ENCODE results near the gene TSPO. TPM values are rescaled to one million over a fixed set of nuclear protein-coding genes. Genes with fewer than 3 reads are reported as not detected.
"Not testable (repeated sequence)": the region's sequence is repeated elsewhere in the genome, so short reads cannot be mapped to it uniquely, and the experiment has no call there.

The TSPO gene
- total and polyA plus RNA-seq, 7 donors: 35.8 to 148 (median 69.9) TPM

DNA sequence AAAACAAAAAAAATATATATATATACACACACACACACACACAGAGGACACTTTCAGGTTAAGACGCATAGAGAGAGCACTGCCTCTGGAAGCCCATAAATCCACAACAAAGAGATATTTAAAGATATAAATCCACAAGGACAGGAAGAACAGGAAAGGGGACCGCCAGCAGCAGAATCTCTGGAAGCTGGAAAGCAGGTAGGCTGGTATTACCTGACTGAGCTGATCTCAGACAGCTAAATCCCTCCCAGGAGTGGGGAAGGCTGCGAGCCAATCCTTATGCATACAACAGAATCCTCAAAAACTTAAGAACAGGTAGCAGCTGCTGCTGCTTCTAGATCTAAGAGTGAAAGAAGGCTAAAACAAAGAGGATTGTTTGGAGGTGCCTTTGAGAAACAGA is 6.4 kb upstream of the TSPO start:
- Histone ChIP-seq H3K36me3 (ENCODE audit: insufficient read depth in 1 of 2, low read depth in 1 of 2) (peaks cover 0 to 15% of the 10 kb centered on the region in 2 donors), H3K9me3 (no peaks in the 10 kb centered on the region), H3K4me1 (peaks cover 10% of the 10 kb centered on the region), H3K4me3 (no peak overlapping the region), H3K27ac (no peak overlapping the region), H3K27me3 (ENCODE audit: insufficient read depth in 3 of 3, low read length in 2 of 3) (no peaks in the 10 kb centered on the region)
- 76 to 89% (median 84%) methylated on average over 3 of the region's 3 CpGs for WGBS, 3 donors
- TF ChIP-seq, protein P1, sequence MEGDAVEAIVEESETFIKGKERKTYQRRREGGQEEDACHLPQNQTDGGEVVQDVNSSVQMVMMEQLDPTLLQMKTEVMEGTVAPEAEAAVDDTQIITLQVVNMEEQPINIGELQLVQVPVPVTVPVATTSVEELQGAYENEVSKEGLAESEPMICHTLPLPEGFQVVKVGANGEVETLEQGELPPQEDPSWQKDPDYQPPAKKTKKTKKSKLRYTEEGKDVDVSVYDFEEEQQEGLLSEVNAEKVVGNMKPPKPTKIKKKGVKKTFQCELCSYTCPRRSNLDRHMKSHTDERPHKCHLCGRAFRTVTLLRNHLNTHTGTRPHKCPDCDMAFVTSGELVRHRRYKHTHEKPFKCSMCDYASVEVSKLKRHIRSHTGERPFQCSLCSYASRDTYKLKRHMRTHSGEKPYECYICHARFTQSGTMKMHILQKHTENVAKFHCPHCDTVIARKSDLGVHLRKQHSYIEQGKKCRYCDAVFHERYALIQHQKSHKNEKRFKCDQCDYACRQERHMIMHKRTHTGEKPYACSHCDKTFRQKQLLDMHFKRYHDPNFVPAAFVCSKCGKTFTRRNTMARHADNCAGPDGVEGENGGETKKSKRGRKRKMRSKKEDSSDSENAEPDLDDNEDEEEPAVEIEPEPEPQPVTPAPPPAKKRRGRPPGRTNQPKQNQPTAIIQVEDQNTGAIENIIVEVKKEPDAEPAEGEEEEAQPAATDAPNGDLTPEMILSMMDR (IDR thresholded peaks at IDR 0.05): no peak
- ATAC-seq: no peak
- DNase-seq: no peak
- intact Hi-C loops (cut with DNase I): no loop called here

DNA sequence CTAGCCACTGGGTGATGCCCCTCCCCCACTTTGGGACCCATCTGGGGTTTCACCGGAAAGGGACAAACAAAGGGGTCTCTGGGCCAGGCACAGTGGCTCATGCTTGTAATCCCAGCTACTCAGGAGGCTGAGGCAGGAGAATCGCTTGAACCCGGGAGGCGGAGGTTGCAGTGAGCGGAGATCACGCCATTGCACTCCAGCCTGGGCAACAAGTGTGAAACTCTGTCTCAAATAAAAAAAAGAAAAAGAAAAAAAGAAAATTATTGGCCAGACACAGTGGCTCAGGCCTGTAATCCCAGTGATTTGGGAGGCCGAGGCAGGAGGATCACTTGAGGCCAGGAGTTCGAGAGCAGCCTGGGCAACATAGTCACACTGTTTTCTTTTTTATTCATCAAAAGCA is 6.0 kb upstream of the TSPO start:
- H3K27me3 ChIP-seq (ENCODE audit: insufficient read depth in 3 of 3, low read length in 2 of 3); ATAC-seq; H3K9me3 ChIP-seq; H3K27ac ChIP-seq; H3K4me3 ChIP-seq; intact Hi-C loops (cut with DNase I); DNase-seq; H3K4me1 ChIP-seq: not testable (repeated sequence)
- peaks cover 0 to 11% of the 10 kb centered on the region in 2 donors for H3K36me3 ChIP-seq (ENCODE audit: insufficient read depth in 1 of 2, low read depth in 1 of 2)
- 85 to 91% (median 90%) methylated on average over 8 of the region's 8 CpGs for WGBS, 3 donors

DNA sequence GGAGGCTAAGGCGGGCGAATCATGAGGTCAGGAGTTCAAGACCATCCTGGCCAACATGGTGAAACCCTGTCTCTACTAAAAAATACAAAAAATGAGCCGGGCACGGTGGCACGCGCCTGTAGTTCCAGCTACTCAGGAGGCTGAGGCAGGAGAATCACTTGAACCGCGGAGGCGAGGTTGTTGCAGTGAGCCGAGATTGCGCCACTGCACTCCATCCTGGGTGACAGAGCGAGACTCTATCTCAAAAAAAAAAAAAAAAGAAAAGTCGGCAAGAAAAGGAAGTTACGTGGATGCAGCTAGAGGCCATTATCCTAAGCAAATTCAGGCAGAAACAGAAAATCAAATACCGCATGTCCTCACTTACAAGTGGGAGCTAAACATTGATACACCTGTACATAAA is 5.0 kb upstream of the TSPO start:
- intact Hi-C loops (cut with DNase I); H3K27ac ChIP-seq; H3K27me3 ChIP-seq (ENCODE audit: insufficient read depth in 3 of 3, low read length in 2 of 3); H3K9me3 ChIP-seq; ATAC-seq; DNase-seq; H3K4me3 ChIP-seq; H3K36me3 ChIP-seq (ENCODE audit: insufficient read depth in 1 of 2, low read depth in 1 of 2); H3K4me1 ChIP-seq: not testable (repeated sequence)
- WGBS, 3 donors: 86 to 90% (median 87%) methylated on average over 15 of the region's 15 CpGs

GRCh38 chr22:43147821-43148220 is 3.5 kb upstream of the TSPO start:
- TF ChIP-seq, protein P1 (IDR thresholded peaks at IDR 0.05): no peak
- no peak overlapping the region for H3K27ac ChIP-seq
- 62 to 63% (median 63%) methylated on average over 8 of the region's 8 CpGs for WGBS, 3 donors
- DNase-seq: no peak
- no peaks in the 10 kb centered on the region for H3K9me3 ChIP-seq
- no peak for ATAC-seq
- H3K36me3 ChIP-seq (ENCODE audit: insufficient read depth in 1 of 2, low read depth in 1 of 2): no peaks in the 10 kb centered on the region
- intact Hi-C loops (cut with DNase I): no loop called here
- H3K4me3 ChIP-seq: no peak overlapping the region
- H3K4me1 ChIP-seq: no peaks in the 10 kb centered on the region
- H3K27me3 ChIP-seq (ENCODE audit: insufficient read depth in 3 of 3, low read length in 2 of 3): no peaks in the 10 kb centered on the region

GRCh38 chr22:43148581-43148980 is 2.8 kb upstream of the TSPO start:
- Histone ChIP-seq H3K27ac (no peak overlapping the region), H3K4me1 (no peaks in the 10 kb centered on the region), H3K4me3 (no peak overlapping the region), H3K27me3 (ENCODE audit: insufficient read depth in 3 of 3, low read length in 2 of 3) (no peaks in the 10 kb centered on the region), H3K9me3 (no peaks in the 10 kb centered on the region), H3K36me3 (ENCODE audit: insufficient read depth in 1 of 2, low read depth in 1 of 2) (no peaks in the 10 kb centered on the region)
- TF ChIP-seq, protein P1 (IDR thresholded peaks at IDR 0.05): no peak
- intact Hi-C loops (cut with DNase I): no loop called here
- no peak for ATAC-seq
- DNase-seq: no peak
- WGBS, 3 donors: 56 to 60% (median 56%) methylated on average over 6 of the region's 6 CpGs

GRCh38 chr22:43150731-43151206 is 590 bp upstream of the TSPO start:
- no peaks in the 10 kb centered on the region for H3K36me3 ChIP-seq (ENCODE audit: insufficient read depth in 1 of 2, low read depth in 1 of 2)
- peak overlapping the region; percentile 82 for H3K4me3 ChIP-seq
- peaks cover 6% of the 10 kb centered on the region for H3K4me1 ChIP-seq
- intact Hi-C loops (cut with DNase I): no loop called here
- H3K9me3 ChIP-seq: no peaks in the 10 kb centered on the region
- H3K27me3 ChIP-seq (ENCODE audit: insufficient read depth in 3 of 3, low read length in 2 of 3): no peaks in the 10 kb centered on the region
- 68 to 74% (median 71%) methylated on average over 15 of the region's 15 CpGs for WGBS, 3 donors
- peak overlapping the region; percentile 81 for H3K27ac ChIP-seq
- TF ChIP-seq, protein P1 (IDR thresholded peaks at IDR 0.05): no peak
- ATAC-seq (peak in 2 of 4 donors; percentile 0 to 4), DNase-seq (no peak)

Measured in psoas muscle (tissue), 8 donors.